Measurements from ENCODE around the gene SLC28A3. TPM values are rescaled to one million over a fixed set of nuclear protein-coding genes. Genes with fewer than 3 reads are reported as not detected.

Gene SLC28A3
- total and polyA plus RNA-seq, 12 donors, result under 0.01 to 0.40 (median 0.04) TPM; not detected in 9

GRCh38 chr9:84228130-84228720 is 112.3 kb downstream of the SLC28A3 start:
- no peaks in the 10 kb centered on the region for H3K9me3 ChIP-seq (replicated peaks in 1 of 3)
- H3K27me3 ChIP-seq, result no peaks in the 10 kb centered on the region
- no peak for DNase-seq
- no peak overlapping the region for H3K27ac ChIP-seq
- H3K4me3 ChIP-seq, result no peak overlapping the region
- WGBS, 4 donors, result 70 to 89% (median 82%) methylated on average over 5 of the region's 5 CpGs
- no peaks in the 10 kb centered on the region for H3K4me1 ChIP-seq (replicated peaks in 1 of 2)
- no peak for TF ChIP-seq CTCF (IDR thresholded peaks at IDR 0.05)
- no peak for TF ChIP-seq POLR2A (IDR thresholded peaks at IDR 0.05)
- H3K36me3 ChIP-seq (replicated peaks in 1 of 2), result no peaks in the 10 kb centered on the region
- intact Hi-C loops (cut with DNase I), result no loop called here

GRCh38 chr9:84226126-84226525 is 114.4 kb downstream of the SLC28A3 start:
- Histone ChIP-seq H3K4me1 (replicated peaks in 1 of 2) (no peaks in the 10 kb centered on the region), H3K27ac (no peak overlapping the region), H3K4me3 (no peak overlapping the region), H3K36me3 (replicated peaks in 1 of 2) (no peaks in the 10 kb centered on the region), H3K27me3 (no peaks in the 10 kb centered on the region), H3K9me3 (replicated peaks in 1 of 3) (no peaks in the 10 kb centered on the region)
- DNase-seq, result no peak
- WGBS, 4 donors, result 81 to 86% (median 83%) methylated on average over 1 of the region's 1 CpG
- intact Hi-C loops (cut with DNase I), result no loop called here
- TF ChIP-seq CTCF (IDR thresholded peaks at IDR 0.05) (no peak), POLR2A (IDR thresholded peaks at IDR 0.05) (no peak)
